K562 (cell line): ENCODE data around the gene EHBP1L1. TPM values are rescaled to one million over a fixed set of nuclear protein-coding genes. Genes with fewer than 3 reads are reported as not detected.
"Not testable (repeated sequence)": the region's sequence is repeated elsewhere in the genome, so short reads cannot be mapped to it uniquely, and the experiment has no call there.

Experiments
- ATAC-seq: fragments of 200-7000 bp; cut with Tn5 transposase; 3 replicates; pipeline ENCODE4 v1.9.1; 2020; ENCODE audit warnings: moderate library complexity
- BruUV-seq: library from RNA; stranded (reverse); fragments of 400-500 nt; replicated peaks from 2 replicates; lab custom pipeline; 2021; lab: Mats Ljungman, UMichigan
- CTCF ChIA-PET: fragments of 300-600 bp; formaldehyde crosslinking; extraction: SDS; loops from one replicate; lab custom pipeline; 2021; ENCODE audit warnings: low intra/inter-chr PET ratio; lab: Yijun Ruan, JAX
- POLR2A ChIA-PET: fragments of 300-600, 350-650 bp; sonication (Branson Sonifier 250); formaldehyde crosslinking; extraction: SDS; loops from one replicate; lab custom pipeline; 2021; ENCODE audit warnings: antibody characterized with exemption, inconsistent platforms; lab: Yijun Ruan, JAX
- DNase-seq, 4 experiments: peaks; one replicate each; pipeline versions ENCODE4 v3.0.0 to v3.0.0-alpha.2; 2011 to 2018; ENCODE audit warnings: low spot score in 3 of 4, mixed read lengths in 3 of 4; ENCODE audit errors: extremely low read depth in 1 of 4
- FAIRE-seq: peaks from 2 replicates; lab custom pipeline; 2011; peaks lifted over from hg19 to GRCh38; lab: Jason Lieb, UNC
- H2AFZ ChIP-seq: 2 replicates; pipeline ENCODE4 v1.6.0; 2011; ENCODE audit warnings: low read depth, low read length, control low read depth, inconsistent platforms
- H3K27ac ChIP-seq: fragments of 200-600 bp; 3 replicates; pipeline ENCODE4 v1.8.0; 2011; ENCODE audit warnings: low read depth, mild to moderate bottlenecking, control low read depth, inconsistent platforms, low read length, moderate library complexity, mixed read lengths; ENCODE audit errors: extremely low read depth
- H3K27me3 ChIP-seq, 2 experiments: fragments of 300-600 bp in 1 of 2; 2 replicates in 1 of 2; 3 replicates in 1 of 2; pipeline versions ENCODE4 v1.6.0 to v1.8.0; 2011; ENCODE audit warnings: inconsistent platforms in 2 of 2, low read length in 2 of 2, mild to moderate bottlenecking in 1 of 2, mixed read lengths in 1 of 2, moderate library complexity in 1 of 2; ENCODE audit not compliant: control insufficient read depth in 2 of 2, insufficient read depth in 2 of 2
- H3K36me3 ChIP-seq: fragments of 300-600 bp; 3 replicates; pipeline ENCODE4 v1.8.0; 2011; ENCODE audit warnings: mild to moderate bottlenecking, low read length, inconsistent platforms; ENCODE audit not compliant: control insufficient read depth, insufficient read depth
- H3K4me1 ChIP-seq, 2 experiments: fragments of 200-600 bp in 1 of 2; replicated peaks in 1 of 2; 2 replicates in 1 of 2; 3 replicates in 1 of 2; pipeline versions ENCODE4 v1.5.1 to v1.8.0; 2011; ENCODE audit warnings: inconsistent platforms in 2 of 2, low read length in 2 of 2, mild to moderate bottlenecking in 1 of 2, mixed read lengths in 1 of 2, moderate library complexity in 1 of 2; ENCODE audit not compliant: control insufficient read depth in 2 of 2, insufficient read depth in 2 of 2
- H3K4me2 ChIP-seq: 2 replicates; pipeline ENCODE4 v1.6.1; 2011; ENCODE audit warnings: low read length, control low read depth, inconsistent platforms, mixed read lengths; ENCODE audit not compliant: insufficient read depth
- H3K4me3 ChIP-seq: fragments of 200-600 bp; sonication (generic), shearing (Covaris generic); 2 replicates; pipeline ENCODE4 v1.5.1; 2016; ENCODE audit warnings: control low read depth, inconsistent platforms
- H3K79me2 ChIP-seq: fragments of 200-600 bp; 3 replicates; pipeline ENCODE4 v1.8.0; 2011; ENCODE audit warnings: low read length, inconsistent platforms; ENCODE audit not compliant: control insufficient read depth, insufficient read depth
- H3K9ac ChIP-seq, 2 experiments: 2 replicates each; pipeline versions ENCODE4 v1.6.0 to v1.6.1; 2011; ENCODE audit warnings: low read depth in 2 of 2, low read length in 2 of 2, control low read depth in 1 of 2, inconsistent platforms in 1 of 2, mild to moderate bottlenecking in 1 of 2, mixed read lengths in 1 of 2; ENCODE audit not compliant: insufficient read depth in 1 of 2
- H3K9me1 ChIP-seq: one replicate; pipeline ENCODE4 v1.6.0; 2011; ENCODE audit warnings: inconsistent platforms, mild to moderate bottlenecking, low read length, moderate library complexity; ENCODE audit not compliant: control insufficient read depth, insufficient read depth
- H3K9me3 ChIP-seq: replicated peaks from 2 replicates; pipeline ENCODE4 v1.5.1; 2011; ENCODE audit warnings: low read depth, low read length, inconsistent platforms; ENCODE audit not compliant: control insufficient read depth, insufficient read depth
- H4K20me1 ChIP-seq: replicated peaks from 2 replicates; pipeline ENCODE4 v1.6.1; 2011; ENCODE audit warnings: low read length, inconsistent platforms, mixed read lengths; ENCODE audit not compliant: control insufficient read depth, insufficient read depth
- ARID3B ChIP-seq: fragments of 250-450 bp; sonication (Bioruptor Pico); IDR thresholded peaks from 2 replicates; pipeline ENCODE4 v1.4.0; 2020; ENCODE audit warnings: borderline replicate concordance
- BCOR ChIP-seq: fragments of 450-650 bp; IDR thresholded peaks from 2 replicates; pipeline ENCODE4 v1.6.1; 2016
- ESRRA ChIP-seq: fragments of 450-650 bp; IDR thresholded peaks from 2 replicates; pipeline ENCODE4 v1.6.1; 2014; ENCODE audit warnings: low read depth, mild to moderate bottlenecking, moderate library complexity, borderline replicate concordance
- ESRRB ChIP-seq: fragments of 250-450 bp; sonication (Bioruptor Pico); IDR thresholded peaks from 2 replicates; pipeline ENCODE4 v1.5.0; 2020; ENCODE audit warnings: mild to moderate bottlenecking, moderate library complexity, borderline replicate concordance
- HSF4 ChIP-seq: fragments of 250-450 bp; sonication (Bioruptor Pico); IDR thresholded peaks from 2 replicates; pipeline ENCODE4 v2.1.2; 2022; ENCODE audit warnings: mild to moderate bottlenecking, moderate library complexity, borderline replicate concordance
- KDM1A ChIP-seq, 2 experiments: fragments of 450-650 bp; IDR thresholded peaks; 2 replicates each; pipeline ENCODE4 v1.6.1; 2016; ENCODE audit warnings: mild to moderate bottlenecking in 2 of 2
- NBN ChIP-seq: fragments of 450-650 bp; IDR thresholded peaks from 2 replicates; pipeline ENCODE4 v1.6.1; 2016; ENCODE audit warnings: low read depth, mild to moderate bottlenecking
- RUNX1 ChIP-seq: sonication (generic); IDR thresholded peaks from 2 replicates; pipeline ENCODE4 v1.6.1; 2016; ENCODE audit warnings: antibody characterized with exemption, low read depth
- TEAD4 ChIP-seq, 2 experiments: sonication (generic) in 1 of 2; formaldehyde crosslinking in 1 of 2; IDR thresholded peaks; 2 replicates each; pipeline versions ENCODE4 v1.6.1 to v1.8.0; 2012 to 2022; ENCODE audit warnings: borderline replicate concordance in 1 of 2, inconsistent platforms in 1 of 2, low read length in 1 of 2, mild to moderate bottlenecking in 1 of 2, missing genetic modification reagents in 1 of 2
- WGBS: fragments of 100-300 bp; shearing (Covaris generic); methylation state at CpG from one replicate; pipeline ENCODE4 v1.1.6; 2016; ENCODE audit warnings: low coverage, mixed read lengths; ENCODE audit not compliant: insufficient coverage; ENCODE audit errors: missing lambda C conversion rate; 5-methylcytosine and 5-hydroxymethylcytosine counted together
- in situ Hi-C: fragments of 300-500 bp; cut with MboI; formaldehyde crosslinking; loops from 4 replicates; pipeline ENCODE4 v1.15.0; 2018; ENCODE audit warnings: inconsistent platforms, mixed read lengths
- intact Hi-C: fragments of 100-400 bp; cut with micrococcal nuclease; formaldehyde crosslinking; loops from 2 replicates; pipeline ENCODE4 v1.14.2; 2022
- polyA plus RNA-seq, 8 experiments: library from polyadenylated mRNA; depleted of rRNA in 4 of 8; stranded (reverse) in 5 of 8; unstranded in 3 of 8; fragments of >200 nt; fragmentation: Nextera tagmentation in 2 of 8; fragmentation: Illumina TruSeq in 1 of 8; extraction: Ambion mirVana in 2 of 8; extraction: Trizol in 1 of 8; gene quantifications; 2 replicates each; pipeline versions ENCODE4 v1.2.1 to v1.2.3, GENCODE V29; 2011 to 2014; ENCODE audit warnings: inconsistent platforms in 1 of 8, missing spikeins in 1 of 8
- total RNA-seq, 7 experiments: library from RNA; depleted of rRNA in 6 of 7; stranded (reverse); fragments of >200 nt in 6 of 7; fragmentation: Illumina TruSeq in 2 of 7; extraction: Trizol in 2 of 7; gene quantifications; 2 replicates each; pipeline versions ENCODE4 v1.2.1 to v1.2.3, GENCODE V29; 2011 to 2021; ENCODE audit warnings: low replicate concordance in 1 of 7

EHBP1L1 gene
- total and polyA plus RNA-seq, 9 of the 15 experiments (the other 6 are each of a cell fraction or from before 2014, with no cell fraction given), result 0.03 to 87.1 (median 26.3) TPM

GRCh38 chr11:65637794-65638419 is 62.1 kb downstream of the EHBP1L1 start, which contains the start of gene SIPA1 (continued):
- TF ChIP-seq HSF4 (CRISPR knock-in tag) (no peak), TEAD4 (IDR thresholded peaks at IDR 0.05; ENCODE audit: low read length) (peak; percentile 18; the same call in 1 of the 2 replicates), TEAD4 (CRISPR knock-in tag; IDR thresholded peaks at IDR 0.05; ENCODE audit: borderline replicate concordance) (no peak), ESRRB (no peak), RUNX1 (no peak), NBN (no peak), ARID3B (CRISPR knock-in tag) (no peak)

GRCh38 chr11:65639228-65639597 is 63.4 kb downstream of the EHBP1L1 start:
- peaks cover 20% of the 10 kb centered on the region for H3K79me2 ChIP-seq
- CTCF ChIA-PET, FAIRE-seq, DNase-seq, H3K27me3 ChIP-seq, H3K9me3 ChIP-seq, H3K4me3 ChIP-seq, H3K9ac ChIP-seq, H2AFZ ChIP-seq, H4K20me1 ChIP-seq, H3K27ac ChIP-seq, H3K9me1 ChIP-seq, H3K4me2 ChIP-seq, BruUV-seq, in situ Hi-C loops, ATAC-seq: not testable (repeated sequence)
- peaks cover 37 to 97% of the 10 kb centered on the region in 2 experiments for H3K4me1 ChIP-seq
- H3K36me3 ChIP-seq, result peaks cover 68% of the 10 kb centered on the region; the same call in 2 of the 3 replicates
- POLR2A ChIA-PET, result interaction anchor here (0.5 to 6.2 kb wide), 2 partner anchors 12 to 131 kb away, joined by 3 to 56 read pairs; no protein-coding TSS in a partner anchor
- TF ChIP-seq ESRRA (peak; percentile 94), BCOR (peak; percentile 77), KDM1A (IDR thresholded peaks at IDR 0.05) (peak; percentile 55 to 58)
- intact Hi-C loops, result loop anchor here (2.0 to 5.0 kb wide), 3 partner anchors 14 to 68 kb away; no protein-coding TSS in a partner anchor
- 95% methylated on average over 9 of the region's 9 CpGs for whole genome bisulfite sequencing
